Upper lobe of right lung (tissue), 1 donor: ENCODE results near the gene MXI1. TPM values are rescaled to one million over a fixed set of nuclear protein-coding genes. Genes with fewer than 3 reads are reported as not detected.
A peak's percentile ranks its signal among the peaks of the same experiment; 100 is the strongest.

Experiments
- ATAC-seq: fragments of 200-7000 bp; cut with Tn5 transposase; one replicate; pipeline ENCODE4 v1.9.1; 2020; ENCODE audit warnings: mild to moderate bottlenecking, moderate library complexity
- DNase-seq: peaks from one replicate; pipeline ENCODE4 v3.0.0-alpha.2; 2020
- H3K27ac ChIP-seq: fragments of 200-600 bp; one replicate; pipeline ENCODE4 v1.8.0; 2022
- H3K27me3 ChIP-seq: fragments of 200-600 bp; one replicate; pipeline ENCODE4 v1.8.0; 2022; ENCODE audit warnings: mild to moderate bottlenecking
- H3K36me3 ChIP-seq: fragments of 200-600 bp; one replicate; pipeline ENCODE4 v1.8.0; 2022
- H3K4me1 ChIP-seq: fragments of 200-600 bp; one replicate; pipeline ENCODE4 v1.8.0; 2022
- H3K4me3 ChIP-seq: fragments of 200-600 bp; one replicate; pipeline ENCODE4 v1.8.0; 2022; ENCODE audit warnings: mild to moderate bottlenecking
- H3K9me3 ChIP-seq: fragments of 200-600 bp; one replicate; pipeline ENCODE4 v1.8.0; 2022
- intact Hi-C: fragments of 100-400 bp; cut with DNase I; formaldehyde crosslinking; loops from one replicate; pipeline ENCODE4 v1.11.0; 2022
- long read RNA-seq: library from polyadenylated mRNA; unstranded; transcript quantifications from one replicate; pipeline ENCODE4 v2.0.0, GENCODE V29; 2021
- total RNA-seq: library from RNA; stranded (reverse); fragmentation: NEBNext Ultra II Directional; extraction: Animal tissue kit (Norgen Biotek cat#: 25700); gene quantifications from one replicate; pipeline ENCODE4 v1.2.1, GENCODE V29; 2021
- TF ChIP-seq, protein P1 (sequence below): fragments of 200-600 bp; IDR thresholded peaks from one replicate; pipeline ENCODE4 v1.8.0; 2022; ENCODE audit warnings: antibody characterized with exemption
- donor health status: DM: no; HTN: yes; CAD: no; lungs with severe emphysema.

Gene MXI1
- total RNA-seq: 34.7 TPM
- long read RNA-seq, transcript MXI1-202 (6 exons, 3,470 nt): minor isoform, 9 of 101 reads
- long read RNA-seq, transcript MXI1-201 (6 exons, 2,424 nt): major isoform, 75 of 101 reads
- long read RNA-seq, partial matches to known transcripts: 3 of 101 reads
- long read RNA-seq, other reads (novel, unspliced or antisense): 7 of 101 reads

DNA sequence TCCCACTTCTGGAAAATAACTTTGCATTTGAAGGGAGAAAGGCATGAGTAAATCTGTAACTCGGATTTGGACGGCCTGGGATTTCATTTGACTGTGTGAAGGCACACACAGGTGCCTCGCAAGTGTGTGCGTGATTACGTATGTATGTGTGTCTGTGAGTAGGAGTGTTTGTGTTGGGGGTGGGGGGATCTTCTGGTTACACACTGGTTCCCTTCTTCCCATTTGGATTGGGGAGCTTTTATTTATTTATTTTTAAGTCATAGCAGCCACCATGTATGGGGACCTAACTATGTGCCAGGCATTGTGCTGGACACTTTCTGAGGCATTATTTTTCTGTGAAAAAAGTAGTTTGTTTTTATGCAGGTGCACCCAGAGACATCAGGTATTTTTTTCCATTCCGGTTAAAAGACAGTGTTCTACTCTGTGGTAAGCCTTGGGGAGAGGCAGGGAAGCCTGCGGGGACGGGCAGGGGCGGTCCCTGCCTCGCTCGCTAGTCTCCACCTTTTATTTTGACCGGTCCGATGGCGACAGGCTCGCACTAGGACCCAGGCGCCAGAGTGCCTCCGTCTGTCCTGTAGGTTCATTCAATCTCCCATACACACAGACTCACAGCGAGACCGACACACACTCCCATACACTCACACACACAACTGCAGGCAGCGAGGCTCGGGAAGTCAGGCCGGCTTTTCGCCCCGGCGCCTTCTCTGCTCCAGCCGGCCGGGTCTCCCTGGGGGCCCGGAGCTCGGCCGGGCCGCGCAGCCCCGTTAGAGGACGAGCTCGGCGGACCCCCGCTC, at the start of gene MXI1:
Gene MXI1 (plus strand): TSS at position 595 of the 794 bp plus-strand sequence. CDS start 204 bp downstream, outside the sequence.
- Histone ChIP-seq H3K27me3 (no peaks in the 10 kb centered on the region), H3K4me1 (peaks cover 14% of the 10 kb centered on the region), H3K36me3 (no peaks in the 10 kb centered on the region), H3K9me3 (no peaks in the 10 kb centered on the region), H3K27ac (peak within 1 kb of the TSS; percentile 85), H3K4me3 (peak within 1 kb of the TSS; percentile 60)
- TF ChIP-seq, protein P1, sequence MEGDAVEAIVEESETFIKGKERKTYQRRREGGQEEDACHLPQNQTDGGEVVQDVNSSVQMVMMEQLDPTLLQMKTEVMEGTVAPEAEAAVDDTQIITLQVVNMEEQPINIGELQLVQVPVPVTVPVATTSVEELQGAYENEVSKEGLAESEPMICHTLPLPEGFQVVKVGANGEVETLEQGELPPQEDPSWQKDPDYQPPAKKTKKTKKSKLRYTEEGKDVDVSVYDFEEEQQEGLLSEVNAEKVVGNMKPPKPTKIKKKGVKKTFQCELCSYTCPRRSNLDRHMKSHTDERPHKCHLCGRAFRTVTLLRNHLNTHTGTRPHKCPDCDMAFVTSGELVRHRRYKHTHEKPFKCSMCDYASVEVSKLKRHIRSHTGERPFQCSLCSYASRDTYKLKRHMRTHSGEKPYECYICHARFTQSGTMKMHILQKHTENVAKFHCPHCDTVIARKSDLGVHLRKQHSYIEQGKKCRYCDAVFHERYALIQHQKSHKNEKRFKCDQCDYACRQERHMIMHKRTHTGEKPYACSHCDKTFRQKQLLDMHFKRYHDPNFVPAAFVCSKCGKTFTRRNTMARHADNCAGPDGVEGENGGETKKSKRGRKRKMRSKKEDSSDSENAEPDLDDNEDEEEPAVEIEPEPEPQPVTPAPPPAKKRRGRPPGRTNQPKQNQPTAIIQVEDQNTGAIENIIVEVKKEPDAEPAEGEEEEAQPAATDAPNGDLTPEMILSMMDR: no peak
- peak; percentile 81 for DNase-seq
- intact Hi-C loops: loop anchor here (10.0 kb wide), 2 partner anchors 52 to 68 kb away; no protein-coding TSS in a partner anchor
- peak; percentile 60 for ATAC-seq

- TF ChIP-seq, protein P1: no peak
- H3K4me1 ChIP-seq: no peaks in the 10 kb centered on the region
- no peak overlapping the region for H3K27ac ChIP-seq
- ATAC-seq: no peak
- H3K27me3 ChIP-seq: peaks cover 1% of the 10 kb centered on the region
- intact Hi-C loops: loop anchor here (10.0 kb wide), 1 partner anchor 46 kb away; the partner anchor contains the start of gene MXI1
- no peaks in the 10 kb centered on the region for H3K36me3 ChIP-seq
- DNase-seq: no peak
- no peaks in the 10 kb centered on the region for H3K9me3 ChIP-seq
- H3K4me3 ChIP-seq: no peak overlapping the region
Measured at GRCh38 chr10:110158051-110159005, 49.1 kb upstream of the MXI1 start.

DNA sequence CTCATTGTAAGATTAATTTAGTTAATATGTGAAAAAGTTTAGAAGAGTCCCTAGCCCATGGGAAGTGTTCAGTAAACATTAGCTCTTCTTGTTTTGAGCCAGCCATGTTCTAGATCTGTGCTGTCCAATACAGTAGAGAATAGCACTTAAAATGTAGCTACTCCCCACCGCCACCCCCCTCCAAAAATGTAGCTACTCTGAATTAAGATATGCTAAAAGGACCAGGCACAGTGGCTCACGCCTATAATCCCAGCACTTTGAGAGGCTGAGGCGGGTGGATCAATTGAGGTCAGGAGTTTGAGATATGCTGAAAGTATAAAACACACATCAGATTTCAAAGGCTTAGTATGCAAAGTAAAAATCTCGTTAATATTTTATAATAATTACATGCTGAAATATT, 47.3 kb upstream of the MXI1 start:
- no peak overlapping the region for H3K27ac ChIP-seq
- no peaks in the 10 kb centered on the region for H3K4me1 ChIP-seq
- TF ChIP-seq, protein P1: no peak
- DNase-seq: no peak
- intact Hi-C loops: no loop called here
- no peak overlapping the region for H3K4me3 ChIP-seq
- H3K9me3 ChIP-seq: no peaks in the 10 kb centered on the region
- ATAC-seq: no peak
- H3K27me3 ChIP-seq: no peaks in the 10 kb centered on the region
- H3K36me3 ChIP-seq: no peaks in the 10 kb centered on the region

DNA sequence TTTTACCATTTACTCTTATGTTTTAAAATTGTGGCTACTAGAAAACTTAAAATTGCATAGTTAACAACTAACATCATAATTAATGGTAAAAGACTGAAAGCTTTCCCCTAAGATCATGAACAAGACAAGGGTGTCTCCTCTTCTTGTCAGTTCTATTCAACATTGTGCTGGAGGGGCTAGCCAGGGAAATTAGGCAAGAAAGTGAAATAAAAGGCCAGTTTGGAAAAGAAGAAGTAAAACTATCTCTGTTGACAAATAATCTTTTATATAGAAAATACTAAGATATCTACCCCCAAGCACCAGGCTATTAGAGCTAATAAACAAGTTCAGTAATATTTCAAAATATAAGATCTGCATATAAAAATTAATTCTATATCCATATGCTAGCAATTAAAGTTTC, 46.9 kb upstream of the MXI1 start:
- intact Hi-C loops: no loop called here
- no peak overlapping the region for H3K4me3 ChIP-seq
- DNase-seq (no peak), ATAC-seq (no peak)
- no peaks in the 10 kb centered on the region for H3K4me1 ChIP-seq
- no peaks in the 10 kb centered on the region for H3K9me3 ChIP-seq
- H3K36me3 ChIP-seq: no peaks in the 10 kb centered on the region
- TF ChIP-seq, protein P1: no peak
- H3K27me3 ChIP-seq: no peaks in the 10 kb centered on the region
- no peak overlapping the region for H3K27ac ChIP-seq

DNA sequence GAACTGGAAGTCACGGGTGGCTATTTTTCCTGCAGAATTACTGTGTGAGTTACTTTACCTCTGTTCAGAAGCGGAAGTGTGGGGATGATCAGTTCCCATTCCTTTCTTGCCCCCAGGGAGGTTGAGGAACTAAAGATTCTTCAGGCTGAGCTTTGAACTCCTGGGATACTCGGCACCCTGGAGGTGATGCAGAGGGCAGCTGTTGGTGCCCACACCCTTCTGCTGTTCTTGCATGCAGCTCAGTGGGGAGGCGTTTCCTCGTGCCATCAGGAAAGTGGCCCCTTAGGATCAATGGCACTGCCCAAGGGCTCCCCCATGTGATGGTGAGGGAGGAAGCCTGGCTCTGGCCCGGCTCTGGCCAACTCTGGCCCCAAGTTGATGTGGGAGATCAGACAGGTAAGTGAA, 44.7 kb upstream of the MXI1 start:
- Histone ChIP-seq H3K9me3 (no peaks in the 10 kb centered on the region), H3K4me1 (no peaks in the 10 kb centered on the region), H3K27me3 (peaks cover 14% of the 10 kb centered on the region), H3K36me3 (no peaks in the 10 kb centered on the region), H3K27ac (no peak overlapping the region), H3K4me3 (no peak overlapping the region)
- DNase-seq: no peak
- TF ChIP-seq, protein P1: no peak
- ATAC-seq: peak; percentile 55
- intact Hi-C loops: no loop called here
